RWPE1 (cell line): Measurements from ENCODE around the gene MACF1.
A peak's percentile ranks its signal among the peaks of the same experiment; 100 is the strongest.

ENCODE experiments used
- CTCF ChIA-PET: fragments of 350-600 bp; sonication (Branson Sonifier 250); formaldehyde crosslinking; extraction: SDS; loops from one replicate; lab custom pipeline; 2021; lab: Yijun Ruan, JAX
- POLR2A ChIA-PET: fragments of 400-600 bp; formaldehyde crosslinking; extraction: SDS; loops from one replicate; lab custom pipeline; 2020; ENCODE audit warnings: antibody characterized with exemption; ENCODE audit not compliant: low non-redundant PET; lab: Yijun Ruan, JAX
- DNase-seq: peaks from one replicate; pipeline ENCODE4 v3.0.0; 2012; ENCODE audit warnings: low spot score
- H3K27ac ChIP-seq: fragments of 450-650 bp; 2 replicates; pipeline ENCODE4 v1.5.1; 2017
- CTCF ChIP-seq: fragments of 450-650 bp; conservative IDR thresholded peaks from 2 replicates; pipeline ENCODE4 v1.5.1; 2017; ENCODE audit warnings: low read depth, mild to moderate bottlenecking

Gene MACF1

DNA sequence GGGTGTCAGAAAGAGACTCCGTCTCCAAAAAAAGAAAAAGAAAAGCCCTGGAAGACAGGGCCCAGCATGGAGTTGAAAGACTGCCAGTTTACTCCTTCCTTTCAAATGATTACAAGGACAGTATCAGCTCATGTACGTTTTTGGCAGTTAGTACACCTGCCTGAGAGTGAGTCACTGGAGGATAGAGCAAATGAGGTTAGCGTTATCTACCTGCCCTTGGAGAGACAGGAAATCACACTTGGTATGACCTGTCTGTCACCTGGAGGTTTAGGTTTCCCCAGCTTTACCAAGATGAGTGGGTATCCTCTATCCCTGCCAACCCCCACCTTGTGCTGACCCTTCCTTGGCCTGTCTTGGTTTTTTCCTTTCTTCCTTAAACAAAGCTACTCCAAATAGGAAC, 190.1 kb downstream of the MACF1 start:
- DNase-seq = peak; percentile 73
- no peak for TF ChIP-seq CTCF
- ChIA-PET POLR2A (no interaction called here), CTCF (interaction anchor here (0.6 to 2.0 kb wide), 6 partner anchors 16 to 594 kb away, joined by 3 to 5 read pairs (median 4); no protein-coding TSS in a partner anchor)
- peak overlapping the region; percentile 85 for H3K27ac ChIP-seq

- peak; percentile 65 for DNase-seq
- H3K27ac ChIP-seq = no peak overlapping the region
- POLR2A ChIA-PET = no interaction called here
- TF ChIP-seq CTCF = no peak
- CTCF ChIA-PET = interaction anchor here (0.6 to 2.0 kb wide), 6 partner anchors 16 to 595 kb away, joined by 3 to 5 read pairs (median 4); no protein-coding TSS in a partner anchor
These were observed 190.9 kb downstream of the MACF1 start for GRCh38 chr1:39395357-39395831.

DNA sequence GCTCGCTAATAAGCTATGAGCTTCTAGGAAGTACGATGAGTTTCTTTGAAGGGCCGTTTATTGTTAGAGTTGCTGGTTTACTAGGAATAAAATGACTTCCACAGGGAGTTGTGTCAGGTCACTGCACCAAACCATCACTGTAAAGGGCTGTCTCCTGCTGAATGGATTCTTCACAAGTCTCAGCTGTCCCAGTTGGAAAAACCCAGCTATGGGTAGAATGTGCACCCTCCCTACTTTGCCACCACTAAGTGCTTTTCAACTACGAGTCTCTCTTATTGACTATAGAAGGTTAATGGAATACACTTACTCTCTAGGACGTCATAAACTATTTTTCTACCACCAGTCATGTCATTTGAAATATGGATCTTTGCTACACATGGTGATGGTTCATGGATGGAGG, 192.2 kb downstream of the MACF1 start:
- no peak for TF ChIP-seq CTCF
- CTCF ChIA-PET = no interaction called here
- no peak overlapping the region for H3K27ac ChIP-seq
- POLR2A ChIA-PET = no interaction called here
- no peak for DNase-seq

DNA sequence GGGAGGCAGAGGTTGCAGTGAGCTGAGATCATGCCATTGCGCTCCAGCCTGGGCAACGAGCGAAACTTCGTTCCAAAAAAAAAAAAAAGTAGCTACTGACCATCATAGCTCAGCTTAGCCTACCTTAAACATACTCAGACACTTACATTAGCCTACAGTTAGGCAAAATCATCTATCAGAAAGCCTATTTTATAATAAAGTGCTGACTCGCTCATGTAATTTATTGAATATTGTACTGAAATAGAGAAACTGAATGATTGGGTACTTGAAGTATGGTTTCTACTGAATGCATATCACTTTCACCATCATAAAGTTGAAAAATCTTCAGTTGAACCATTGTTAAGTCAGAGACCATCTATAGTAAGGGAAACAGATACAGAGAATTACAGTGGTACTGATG, 193.0 kb downstream of the MACF1 start:
- ChIA-PET CTCF (interaction anchor here (1.2 to 2.0 kb wide), 2 partner anchors 13 to 284 kb away, joined by 3 to 5 read pairs; no protein-coding TSS in a partner anchor), POLR2A (no interaction called here)
- DNase-seq = no peak
- TF ChIP-seq CTCF = no peak
- peak overlapping the region; percentile 53 for H3K27ac ChIP-seq

DNA sequence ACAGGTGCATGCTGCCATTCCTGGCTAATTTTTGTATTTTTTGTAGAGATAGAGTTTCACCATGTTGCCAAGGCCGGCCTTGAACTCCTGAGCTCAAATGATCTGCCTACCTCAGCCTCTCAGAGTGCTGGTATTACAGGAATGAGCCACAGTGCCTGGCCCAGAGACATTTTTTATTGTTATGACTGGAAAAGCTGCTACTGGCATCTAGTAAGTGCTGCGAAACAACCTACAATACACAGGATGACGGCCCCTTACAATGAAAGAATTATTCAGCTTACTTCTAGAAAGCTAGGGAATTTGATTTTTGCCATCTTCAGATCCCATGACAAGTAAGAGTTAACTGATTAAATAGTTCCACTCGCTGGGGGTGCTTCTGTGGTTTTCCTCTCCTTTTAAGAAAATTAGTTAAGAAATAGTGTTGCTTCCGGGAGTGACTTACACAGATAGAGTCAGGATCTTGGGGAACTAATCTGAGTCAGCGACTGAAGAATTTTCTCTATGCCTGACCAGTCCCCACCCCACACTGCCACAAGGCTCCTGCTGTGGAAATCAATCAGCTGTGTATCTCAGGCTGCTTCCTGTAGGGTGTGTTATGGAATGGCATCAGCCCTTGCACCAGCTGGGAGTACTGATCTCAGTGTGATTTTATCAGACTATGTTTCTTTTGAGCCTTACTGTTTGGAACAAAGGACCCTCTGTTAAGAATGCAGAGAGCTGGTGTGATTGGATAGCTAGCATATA, 194.0 kb downstream of the MACF1 start:
- ChIA-PET POLR2A (interaction anchor here (0.6 kb wide), 1 partner anchor 532 kb away, joined by 4 read pairs; no protein-coding TSS in a partner anchor), CTCF (interaction anchor here (0.7 to 2.0 kb wide), 4 partner anchors 12 to 285 kb away, joined by 3 to 5 read pairs (median 3); no protein-coding TSS in a partner anchor)
- DNase-seq = peak; percentile 96
- no peak for TF ChIP-seq CTCF
- H3K27ac ChIP-seq = peak overlapping the region; percentile 89

GRCh38 chr1:39401106-39401505, 196.6 kb downstream of the MACF1 start:
- ChIA-PET CTCF (interaction anchor here (0.6 kb wide), 1 partner anchor 476 kb away, joined by 4 read pairs; no protein-coding TSS in a partner anchor), POLR2A (no interaction called here)
- H3K27ac ChIP-seq = no peak overlapping the region
- no peak for TF ChIP-seq CTCF
- no peak for DNase-seq
